T1000 (cell line): Measurements from ENCODE around the gene GBA2.

Experiments used
- DNase-seq: peaks from one replicate; lab custom pipeline; 2025; ENCODE audit warnings: mixed read lengths; lab: John Stamatoyannopoulos, UW

The GBA2 gene

GRCh38 chr9:35763803-35764202 lies 14.8 kb upstream of the GBA2 start:
- no peak for DNase-seq

GRCh38 chr9:35763181-35763580 lies 14.2 kb upstream of the GBA2 start:
- no peak for DNase-seq

- no peak for DNase-seq
Measured at GRCh38 chr9:35760651-35761050, 11.6 kb upstream of the GBA2 start.

- no peak for DNase-seq
Measured at GRCh38 chr9:35759795-35760194, 10.8 kb upstream of the GBA2 start.

- DNase-seq = no peak
Measured at GRCh38 chr9:35758475-35759050, 9.5 kb upstream of the GBA2 start.

- no peak for DNase-seq
Measured at GRCh38 chr9:35757892-35758275, 8.9 kb upstream of the GBA2 start.

GRCh38 chr9:35757226-35757891 lies 8.3 kb upstream of the GBA2 start:
- DNase-seq = no peak

GRCh38 chr9:35756275-35757225 lies 7.5 kb upstream of the GBA2 start:
- DNase-seq = no peak

- DNase-seq = no peak
Measured at GRCh38 chr9:35755071-35755470, 6.0 kb upstream of the GBA2 start.

- no peak for DNase-seq
Measured at GRCh38 chr9:35754264-35754663, 5.2 kb upstream of the GBA2 start, which contains the start of gene MSMP. TSS of gene MSMP (minus strand) at chr9:35754276. CDS start at chr9:35754129, 147 bp downstream.

- no peak for DNase-seq
Measured at GRCh38 chr9:35753466-35753865, 4.4 kb upstream of the GBA2 start.

- DNase-seq = no peak
Measured at GRCh38 chr9:35750256-35750531, 1.2 kb upstream of the GBA2 start.

- DNase-seq = no peak
Measured at GRCh38 chr9:35749515-35750255, 657 bp upstream of the GBA2 start.

GRCh38 chr9:35748242-35748857 lies 678 bp downstream of the GBA2 start:
- no peak for DNase-seq

GRCh38 chr9:35746583-35746982 lies 2.4 kb downstream of the GBA2 start:
- no peak for DNase-seq

- DNase-seq = no peak
Measured at GRCh38 chr9:35745569-35745968, 3.5 kb downstream of the GBA2 start.

- no peak for DNase-seq
Measured at GRCh38 chr9:35743880-35744518, 5.0 kb downstream of the GBA2 start.

- DNase-seq = no peak
Measured at GRCh38 chr9:35743452-35743851, 5.6 kb downstream of the GBA2 start.

GRCh38 chr9:35741740-35742139 lies 7.3 kb downstream of the GBA2 start:
- no peak for DNase-seq

- no peak for DNase-seq
Measured at GRCh38 chr9:35740243-35740642, 8.8 kb downstream of the GBA2 start.

- DNase-seq = no peak
Measured at GRCh38 chr9:35738924-35739323, 10.1 kb downstream of the GBA2 start.
